Measurements from ENCODE around the gene FNDC1.

DNA sequence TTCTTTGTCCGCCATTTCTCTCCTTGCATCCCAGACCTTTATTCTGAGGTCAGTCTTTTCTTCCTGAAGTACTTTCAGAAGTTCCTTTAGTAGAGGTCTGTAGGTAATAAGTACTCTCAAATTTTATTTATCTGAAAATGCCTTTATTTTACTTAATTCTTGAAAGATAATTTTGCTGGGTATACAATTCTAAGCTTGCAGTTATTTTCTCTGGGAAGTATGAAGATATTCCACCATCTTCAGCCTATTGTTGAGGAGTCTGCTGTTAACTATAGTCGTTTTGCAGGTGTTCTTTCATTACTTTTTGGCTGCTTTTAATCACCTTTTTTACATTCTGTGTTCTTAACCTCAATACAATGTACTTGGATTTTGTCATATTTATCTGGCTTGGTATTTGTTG is 13.5 kb upstream of the FNDC1 start:
- TF ChIP-seq TAF1 (IDR thresholded peaks at IDR 0.05; ENCODE audit: borderline replicate concordance, insufficient read depth, low read length) (no peak), POLR2AphosphoS5 (IDR thresholded peaks at IDR 0.05; ENCODE audit: low read depth, low read length) (no peak)

Measured in PFSK-1 (cell line).